ENCODE results near the gene ARFGAP3. TPM values are rescaled to one million over a fixed set of nuclear protein-coding genes. Genes with fewer than 3 reads are reported as not detected.

Gene ARFGAP3
- total RNA-seq, 2 experiments from 2014 or later = 31.0 to 33.0 TPM

- ChIA-PET POLR2A (no interaction called here), CTCF (interaction anchor here (1.1 kb wide), 1 partner anchor 13 kb away, joined by 3 read pairs; no protein-coding TSS in a partner anchor)
Observed at GRCh38 chr22:42803389-42803788, 53.7 kb downstream of the ARFGAP3 start.

GRCh38 chr22:42801252-42802080, 55.6 kb downstream of the ARFGAP3 start:
- ChIA-PET CTCF (no interaction called here), POLR2A (no interaction called here)

GRCh38 chr22:42800451-42801251, 56.4 kb downstream of the ARFGAP3 start:
- POLR2A ChIA-PET = no interaction called here

GRCh38 chr22:42799461-42800405, 57.3 kb downstream of the ARFGAP3 start:
- POLR2A ChIA-PET = no interaction called here
- CTCF ChIA-PET = no interaction called here

More at GRCh38 chr22:42800451-42801251, 56.4 kb downstream of the ARFGAP3 start:
- CTCF ChIA-PET = no interaction called here

- POLR2A ChIA-PET = no interaction called here
- CTCF ChIA-PET = no interaction called here
Observed at GRCh38 chr22:42799061-42799460, 58.0 kb downstream of the ARFGAP3 start.

GRCh38 chr22:42797011-42797410, 60.1 kb downstream of the ARFGAP3 start:
- CTCF ChIA-PET = interaction anchor here (0.6 kb wide), 1 partner anchor 68 kb away, joined by 3 read pairs; no protein-coding TSS in a partner anchor
- POLR2A ChIA-PET = no interaction called here

GRCh38 chr22:42796081-42796480, 61.0 kb downstream of the ARFGAP3 start:
- CTCF ChIA-PET = interaction anchor here (0.6 kb wide), 1 partner anchor 67 kb away, joined by 3 read pairs; no protein-coding TSS in a partner anchor
- POLR2A ChIA-PET = no interaction called here

GRCh38 chr22:42794551-42795510, 62.2 kb downstream of the ARFGAP3 start:
- CTCF ChIA-PET = no interaction called here

GRCh38 chr22:42793848-42794405, 63.1 kb downstream of the ARFGAP3 start:
- ChIA-PET CTCF (no interaction called here), POLR2A (no interaction called here)

More at GRCh38 chr22:42794551-42795510, 62.2 kb downstream of the ARFGAP3 start:
- POLR2A ChIA-PET = interaction anchor here (0.6 kb wide), 1 partner anchor 104 kb away, joined by 5 read pairs; no protein-coding TSS in a partner anchor

- CTCF ChIA-PET = no interaction called here
Observed at GRCh38 chr22:42792909-42793847, 63.9 kb downstream of the ARFGAP3 start.

GRCh38 chr22:42792453-42792908, 64.6 kb downstream of the ARFGAP3 start:
- ChIA-PET POLR2A (no interaction called here), CTCF (interaction anchor here (0.6 kb wide), 1 partner anchor 96 kb away, joined by 5 read pairs; no protein-coding TSS in a partner anchor)

More at GRCh38 chr22:42792909-42793847, 63.9 kb downstream of the ARFGAP3 start:
- POLR2A ChIA-PET = no interaction called here

- ChIA-PET CTCF (interaction anchor here (0.6 kb wide), 1 partner anchor 95 kb away, joined by 5 read pairs; no protein-coding TSS in a partner anchor), POLR2A (no interaction called here)
Observed at GRCh38 chr22:42791721-42792452, 65.2 kb downstream of the ARFGAP3 start.

GRCh38 chr22:42788466-42788865, 68.6 kb downstream of the ARFGAP3 start:
- CTCF ChIA-PET = no interaction called here
- POLR2A ChIA-PET = no interaction called here

GRCh38 chr22:42788021-42788420, 69.1 kb downstream of the ARFGAP3 start:
- ChIA-PET POLR2A (no interaction called here), CTCF (no interaction called here)

GRCh38 chr22:42787357-42787736, 69.7 kb downstream of the ARFGAP3 start:
- CTCF ChIA-PET = no interaction called here
- POLR2A ChIA-PET = no interaction called here
